Measurements from ENCODE around the gene MBNL1. TPM values are rescaled to one million over a fixed set of nuclear protein-coding genes. Genes with fewer than 3 reads are reported as not detected.

MBNL1 gene
- total and polyA plus RNA-seq, 2 of the 4 experiments (the other 2 are of a cell fraction): 127 to 664 TPM

DNA sequence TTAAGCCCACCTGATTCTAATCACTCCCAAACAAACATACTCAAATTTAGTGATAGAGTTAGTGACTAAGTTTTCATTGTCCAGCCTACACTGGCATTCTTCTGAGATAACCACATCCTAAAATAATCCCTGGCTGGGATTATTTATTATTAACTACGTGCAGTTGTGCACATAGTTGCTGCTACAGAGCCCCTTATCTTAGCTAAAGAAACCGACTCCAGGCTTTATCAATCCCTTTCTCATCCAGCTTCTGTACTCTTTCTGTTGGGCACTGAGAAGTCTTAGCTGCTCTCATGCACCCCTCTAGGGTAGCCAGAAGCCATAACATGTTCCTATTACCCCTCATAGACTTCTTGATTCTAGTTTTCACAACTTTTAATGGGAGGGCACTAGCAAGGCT is 208.7 kb downstream of the MBNL1 start:
- H2AK9ac ChIP-seq (replicated peaks; ENCODE audit: low read depth, low read length, poor library complexity): no peak overlapping the region
- dilution Hi-C loops (cut with HindIII; ENCODE audit: low sequenced_read_pairs, unreplicated experiment): no loop called here
- ChIA-PET POLR2A (ENCODE audit: unreplicated experiment) (no interaction called here), CTCF (interaction anchor here (1.0 kb wide), 1 partner anchor 28 kb away, joined by 8 read pairs; no protein-coding TSS in a partner anchor)
- H2BK120ac ChIP-seq (ENCODE audit: low read depth, low read length): peak overlapping the region; percentile 40; the same call in 1 of the 2 replicates
- H2AK5ac ChIP-seq (ENCODE audit: low read depth, low read length): no peak overlapping the region
- DNase-seq (peak; percentile 13), ATAC-seq (ENCODE audit: low read depth) (no peak)
- no peaks in the 10 kb centered on the region for H4K20me1 ChIP-seq (ENCODE audit: insufficient read depth, low read length)
- no peak overlapping the region for H3K27ac ChIP-seq (ENCODE audit: insufficient read depth, low read length)
- no peaks in the 10 kb centered on the region for H3K36me3 ChIP-seq (ENCODE audit: control insufficient read depth, insufficient read depth, low read length)
- H2BK20ac ChIP-seq (ENCODE audit: low read depth, low read length): 0 out of 2 replicates have a peak overlapping the region, but pooled peaks have one; percentile 25
- H3K9me3 ChIP-seq (ENCODE audit: control insufficient read depth, insufficient read depth, low read length): no peaks in the 10 kb centered on the region; the same call in 1 of the 2 replicates
- no peaks in the 10 kb centered on the region for H3K9me1 ChIP-seq (ENCODE audit: insufficient read depth, low read length)
- H3K4me2 ChIP-seq (ENCODE audit: low read depth, low read length): no peak overlapping the region
- H4K8ac ChIP-seq (ENCODE audit: low read depth in 2 of 2, low read length in 2 of 2): 0 out of 4 replicates have a peak overlapping the region, but pooled peaks of 1 of the 2 experiments have one; percentile 41
- H3K4me1 ChIP-seq (ENCODE audit: control insufficient read depth, insufficient read depth, low read length): no peaks in the 10 kb centered on the region
- H4K91ac ChIP-seq (ENCODE audit: insufficient read depth, low read depth, low read length): no peak overlapping the region
- intact Hi-C loops (cut with micrococcal nuclease): loop anchor here (10.0 kb wide), 1 partner anchor 487 kb away; no protein-coding TSS in a partner anchor
- no peaks in the 10 kb centered on the region for H3K27me3 ChIP-seq (ENCODE audit: control insufficient read depth, insufficient read depth, low read length)
- H3K14ac ChIP-seq (replicated peaks; ENCODE audit: low read depth, low read length): 0 out of 2 replicates have a peak overlapping the region, but pooled peaks have one; percentile 5
- no peak overlapping the region for H3K23ac ChIP-seq (ENCODE audit: low read depth, low read length)
- no peak overlapping the region for H3K9ac ChIP-seq (ENCODE audit: low read depth, low read length)
- H3K18ac ChIP-seq (ENCODE audit: low read depth, low read length): no peak overlapping the region
- H3K56ac ChIP-seq (ENCODE audit: extremely low read depth, insufficient read depth, low read length): no peak overlapping the region
- no TSS peak for BruUV-seq (replicated peaks)
- WGBS, 2 experiments (ENCODE audit: extremely low coverage in 2 of 2, insufficient read length in 1 of 2): 80% methylated on average over 1 of the region's 2 CpGs; no CpG with 5 or more reads in 1 of the 2 experiments
- no peaks in the 10 kb centered on the region for H3K79me1 ChIP-seq (ENCODE audit: low read depth in 1 of 2, low read length in 2 of 2)
- H2AFZ ChIP-seq (replicated peaks; ENCODE audit: low read length, poor library complexity): no peak overlapping the region
- no peak for TF ChIP-seq NFE2L2 (IDR thresholded peaks at IDR 0.05; ENCODE audit: low read depth, low read length)
- TF ChIP-seq, protein P1, sequence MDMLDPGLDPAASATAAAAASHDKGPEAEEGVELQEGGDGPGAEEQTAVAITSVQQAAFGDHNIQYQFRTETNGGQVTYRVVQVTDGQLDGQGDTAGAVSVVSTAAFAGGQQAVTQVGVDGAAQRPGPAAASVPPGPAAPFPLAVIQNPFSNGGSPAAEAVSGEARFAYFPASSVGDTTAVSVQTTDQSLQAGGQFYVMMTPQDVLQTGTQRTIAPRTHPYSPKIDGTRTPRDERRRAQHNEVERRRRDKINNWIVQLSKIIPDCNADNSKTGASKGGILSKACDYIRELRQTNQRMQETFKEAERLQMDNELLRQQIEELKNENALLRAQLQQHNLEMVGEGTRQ (IDR thresholded peaks at IDR 0.05; ENCODE audit: low read depth, low read length): no peak
- TF ChIP-seq CHD1 (IDR thresholded peaks at IDR 0.05; ENCODE audit: low read depth, low read length): no peak
- no peak for TF ChIP-seq RAD21 (IDR thresholded peaks at IDR 0.05; ENCODE audit: low read length)
- TF ChIP-seq FOS (IDR thresholded peaks at IDR 0.05; ENCODE audit: low read depth, low read length): no peak
- no peak for TF ChIP-seq MXI1 (IDR thresholded peaks at IDR 0.05; ENCODE audit: borderline replicate concordance, low read depth, low read length)
- TF ChIP-seq RFX5 (IDR thresholded peaks at IDR 0.05; ENCODE audit: low read depth, low read length): no peak
- TF ChIP-seq SMC3 (IDR thresholded peaks at IDR 0.05; ENCODE audit: low read depth, low read length): no peak
- TF ChIP-seq CEBPB (IDR thresholded peaks at IDR 0.05; ENCODE audit: low read depth, low read length): no peak
- no peak for TF ChIP-seq BHLHE40 (IDR thresholded peaks at IDR 0.05; ENCODE audit: low read depth, low read length)
- TF ChIP-seq, protein P2, sequence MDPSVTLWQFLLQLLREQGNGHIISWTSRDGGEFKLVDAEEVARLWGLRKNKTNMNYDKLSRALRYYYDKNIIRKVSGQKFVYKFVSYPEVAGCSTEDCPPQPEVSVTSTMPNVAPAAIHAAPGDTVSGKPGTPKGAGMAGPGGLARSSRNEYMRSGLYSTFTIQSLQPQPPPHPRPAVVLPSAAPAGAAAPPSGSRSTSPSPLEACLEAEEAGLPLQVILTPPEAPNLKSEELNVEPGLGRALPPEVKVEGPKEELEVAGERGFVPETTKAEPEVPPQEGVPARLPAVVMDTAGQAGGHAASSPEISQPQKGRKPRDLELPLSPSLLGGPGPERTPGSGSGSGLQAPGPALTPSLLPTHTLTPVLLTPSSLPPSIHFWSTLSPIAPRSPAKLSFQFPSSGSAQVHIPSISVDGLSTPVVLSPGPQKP (IDR thresholded peaks at IDR 0.05; ENCODE audit: borderline replicate concordance, low read depth, low read length): no peak
- no peak for TF ChIP-seq POLR2A (IDR thresholded peaks at IDR 0.05; ENCODE audit: low read depth, low read length)
- TF ChIP-seq, protein P3, sequence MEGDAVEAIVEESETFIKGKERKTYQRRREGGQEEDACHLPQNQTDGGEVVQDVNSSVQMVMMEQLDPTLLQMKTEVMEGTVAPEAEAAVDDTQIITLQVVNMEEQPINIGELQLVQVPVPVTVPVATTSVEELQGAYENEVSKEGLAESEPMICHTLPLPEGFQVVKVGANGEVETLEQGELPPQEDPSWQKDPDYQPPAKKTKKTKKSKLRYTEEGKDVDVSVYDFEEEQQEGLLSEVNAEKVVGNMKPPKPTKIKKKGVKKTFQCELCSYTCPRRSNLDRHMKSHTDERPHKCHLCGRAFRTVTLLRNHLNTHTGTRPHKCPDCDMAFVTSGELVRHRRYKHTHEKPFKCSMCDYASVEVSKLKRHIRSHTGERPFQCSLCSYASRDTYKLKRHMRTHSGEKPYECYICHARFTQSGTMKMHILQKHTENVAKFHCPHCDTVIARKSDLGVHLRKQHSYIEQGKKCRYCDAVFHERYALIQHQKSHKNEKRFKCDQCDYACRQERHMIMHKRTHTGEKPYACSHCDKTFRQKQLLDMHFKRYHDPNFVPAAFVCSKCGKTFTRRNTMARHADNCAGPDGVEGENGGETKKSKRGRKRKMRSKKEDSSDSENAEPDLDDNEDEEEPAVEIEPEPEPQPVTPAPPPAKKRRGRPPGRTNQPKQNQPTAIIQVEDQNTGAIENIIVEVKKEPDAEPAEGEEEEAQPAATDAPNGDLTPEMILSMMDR (conservative IDR thresholded peaks at IDR 0.05; ENCODE audit: low read depth, low read length): no peak
- TF ChIP-seq MAFK (IDR thresholded peaks at IDR 0.05; ENCODE audit: low read depth, low read length): no peak
- in situ Hi-C loops (cut with MboI; ENCODE audit: low sequenced_read_pairs): no loop called here
- H3K4me3 ChIP-seq (ENCODE audit: insufficient read depth, low read depth, low read length): no peak overlapping the region
- H3K4ac ChIP-seq (ENCODE audit: low read depth, low read length): no peak overlapping the region
- no peak overlapping the region; the same call in 1 of the 2 replicates for H4K5ac ChIP-seq (ENCODE audit: low read depth, low read length)
- no peak overlapping the region for H2BK15ac ChIP-seq (ENCODE audit: low read depth, low read length)
- no peak overlapping the region for H2BK5ac ChIP-seq (ENCODE audit: low read depth, low read length, poor library complexity, severe bottlenecking)
